Measurements from ENCODE around the gene BEST2. TPM values are rescaled to one million over a fixed set of nuclear protein-coding genes. Genes with fewer than 3 reads are reported as not detected.

Gene BEST2
- total RNA-seq, 4 donors from 2014 or later, result not detected

DNA sequence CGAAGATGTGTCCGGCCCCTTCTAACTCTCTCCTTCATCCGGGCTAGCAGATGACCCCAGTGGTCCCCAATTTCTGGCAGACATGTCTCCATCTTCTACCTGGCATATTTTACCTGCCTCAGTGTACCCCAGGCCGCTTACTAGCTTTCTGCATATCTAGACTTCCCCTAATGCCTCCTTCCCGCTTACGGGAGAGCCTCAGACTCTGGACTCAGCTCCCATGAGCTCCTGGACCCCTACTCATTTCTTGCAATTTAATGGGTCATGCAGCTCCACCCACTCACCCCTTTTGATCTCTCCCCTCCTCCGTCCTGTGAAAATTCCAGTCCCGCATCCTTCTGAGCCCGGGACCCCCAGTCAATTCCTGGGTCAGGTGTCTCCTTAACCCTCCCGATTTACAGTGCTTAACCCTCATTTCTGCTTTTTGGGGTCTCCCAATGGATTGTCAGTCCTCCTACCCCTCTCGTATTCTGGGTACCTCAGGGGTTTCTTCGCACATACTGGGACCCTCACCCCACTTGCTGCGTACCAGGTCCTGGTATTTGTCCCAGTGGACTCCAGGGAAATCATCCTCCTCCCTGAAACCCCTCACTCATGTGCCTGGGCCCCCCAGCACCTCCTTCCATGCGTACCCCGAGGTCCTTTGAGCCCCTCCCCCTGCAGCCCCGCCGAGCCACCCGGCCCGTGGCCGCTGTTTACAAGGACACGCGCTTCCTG lies 39.2 kb downstream of the BEST2 start:
- no peaks in the 10 kb centered on the region for H3K36me3 ChIP-seq
- TF ChIP-seq, protein P1, sequence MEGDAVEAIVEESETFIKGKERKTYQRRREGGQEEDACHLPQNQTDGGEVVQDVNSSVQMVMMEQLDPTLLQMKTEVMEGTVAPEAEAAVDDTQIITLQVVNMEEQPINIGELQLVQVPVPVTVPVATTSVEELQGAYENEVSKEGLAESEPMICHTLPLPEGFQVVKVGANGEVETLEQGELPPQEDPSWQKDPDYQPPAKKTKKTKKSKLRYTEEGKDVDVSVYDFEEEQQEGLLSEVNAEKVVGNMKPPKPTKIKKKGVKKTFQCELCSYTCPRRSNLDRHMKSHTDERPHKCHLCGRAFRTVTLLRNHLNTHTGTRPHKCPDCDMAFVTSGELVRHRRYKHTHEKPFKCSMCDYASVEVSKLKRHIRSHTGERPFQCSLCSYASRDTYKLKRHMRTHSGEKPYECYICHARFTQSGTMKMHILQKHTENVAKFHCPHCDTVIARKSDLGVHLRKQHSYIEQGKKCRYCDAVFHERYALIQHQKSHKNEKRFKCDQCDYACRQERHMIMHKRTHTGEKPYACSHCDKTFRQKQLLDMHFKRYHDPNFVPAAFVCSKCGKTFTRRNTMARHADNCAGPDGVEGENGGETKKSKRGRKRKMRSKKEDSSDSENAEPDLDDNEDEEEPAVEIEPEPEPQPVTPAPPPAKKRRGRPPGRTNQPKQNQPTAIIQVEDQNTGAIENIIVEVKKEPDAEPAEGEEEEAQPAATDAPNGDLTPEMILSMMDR (IDR thresholded peaks at IDR 0.05), result no peak
- no peak for TF ChIP-seq EP300 (IDR thresholded peaks at IDR 0.05)
- no peak for TF ChIP-seq POLR2A (IDR thresholded peaks at IDR 0.05)
- TF ChIP-seq POLR2AphosphoS5 (IDR thresholded peaks at IDR 0.05), result no peak
- H3K27me3 ChIP-seq, result no peaks in the 10 kb centered on the region
- H3K4me1 ChIP-seq, result peaks cover 0 to 71% (median 26%) of the 10 kb centered on the region in 3 donors
- 0 to 4% methylated on average over 9 to 15 of the region's 22 CpGs for WGBS, 2 donors (ENCODE audit: low coverage in 1 of 2)
- H3K9me3 ChIP-seq, result no peaks in the 10 kb centered on the region
- peak overlapping the region; percentile 60 to 97 for H3K4me3 ChIP-seq
- H3K27ac ChIP-seq, result peak overlapping the region; percentile 89 to 100 (median 98)
- ATAC-seq, result no peak

DNA sequence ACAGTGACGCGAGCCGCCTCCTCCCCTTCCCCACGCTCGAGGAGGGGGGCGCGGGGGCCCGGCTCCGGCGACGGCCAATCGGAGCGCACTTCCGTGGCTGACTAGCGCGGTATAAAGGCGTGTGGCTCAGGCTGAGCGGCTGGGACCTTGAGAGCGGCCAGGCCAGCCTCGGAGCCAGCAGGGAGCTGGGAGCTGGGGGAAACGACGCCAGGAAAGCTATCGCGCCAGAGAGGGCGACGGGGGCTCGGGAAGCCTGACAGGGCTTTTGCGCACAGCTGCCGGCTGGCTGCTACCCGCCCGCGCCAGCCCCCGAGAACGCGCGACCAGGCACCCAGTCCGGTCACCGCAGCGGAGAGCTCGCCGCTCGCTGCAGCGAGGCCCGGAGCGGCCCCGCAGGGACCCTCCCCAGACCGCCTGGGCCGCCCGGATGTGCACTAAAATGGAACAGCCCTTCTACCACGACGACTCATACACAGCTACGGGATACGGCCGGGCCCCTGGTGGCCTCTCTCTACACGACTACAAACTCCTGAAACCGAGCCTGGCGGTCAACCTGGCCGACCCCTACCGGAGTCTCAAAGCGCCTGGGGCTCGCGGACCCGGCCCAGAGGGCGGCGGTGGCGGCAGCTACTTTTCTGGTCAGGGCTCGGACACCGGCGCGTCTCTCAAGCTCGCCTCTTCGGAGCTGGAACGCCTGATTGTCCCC lies 39.9 kb downstream of the BEST2 start, which contains the start of gene JUNB:
Gene JUNB (plus strand): TSS at position 142 of the 706 bp plus-strand sequence. CDS start 286 bp downstream, at position 428.
- WGBS, 2 donors (ENCODE audit: low coverage in 1 of 2), result no CpG with 5 or more reads among the region's 73 CpGs
- no peaks in the 10 kb centered on the region for H3K36me3 ChIP-seq
- peak within 1 kb of the TSS; percentile 89 to 100 (median 98) for H3K27ac ChIP-seq
- H3K27me3 ChIP-seq, result no peaks in the 10 kb centered on the region
- TF ChIP-seq, protein P1 (IDR thresholded peaks at IDR 0.05), result peak in 1 of 4 experiments; percentile 26
- TF ChIP-seq POLR2A (IDR thresholded peaks at IDR 0.05) (peak; percentile 100), POLR2AphosphoS5 (IDR thresholded peaks at IDR 0.05) (peak; percentile 100), EP300 (IDR thresholded peaks at IDR 0.05) (peak; percentile 59)
- no peaks in the 10 kb centered on the region for H3K9me3 ChIP-seq
- H3K4me1 ChIP-seq, result peaks cover 0 to 71% (median 26%) of the 10 kb centered on the region in 3 donors
- peak; percentile 54 for ATAC-seq
- H3K4me3 ChIP-seq, result peak within 1 kb of the TSS; percentile 60 to 97

DNA sequence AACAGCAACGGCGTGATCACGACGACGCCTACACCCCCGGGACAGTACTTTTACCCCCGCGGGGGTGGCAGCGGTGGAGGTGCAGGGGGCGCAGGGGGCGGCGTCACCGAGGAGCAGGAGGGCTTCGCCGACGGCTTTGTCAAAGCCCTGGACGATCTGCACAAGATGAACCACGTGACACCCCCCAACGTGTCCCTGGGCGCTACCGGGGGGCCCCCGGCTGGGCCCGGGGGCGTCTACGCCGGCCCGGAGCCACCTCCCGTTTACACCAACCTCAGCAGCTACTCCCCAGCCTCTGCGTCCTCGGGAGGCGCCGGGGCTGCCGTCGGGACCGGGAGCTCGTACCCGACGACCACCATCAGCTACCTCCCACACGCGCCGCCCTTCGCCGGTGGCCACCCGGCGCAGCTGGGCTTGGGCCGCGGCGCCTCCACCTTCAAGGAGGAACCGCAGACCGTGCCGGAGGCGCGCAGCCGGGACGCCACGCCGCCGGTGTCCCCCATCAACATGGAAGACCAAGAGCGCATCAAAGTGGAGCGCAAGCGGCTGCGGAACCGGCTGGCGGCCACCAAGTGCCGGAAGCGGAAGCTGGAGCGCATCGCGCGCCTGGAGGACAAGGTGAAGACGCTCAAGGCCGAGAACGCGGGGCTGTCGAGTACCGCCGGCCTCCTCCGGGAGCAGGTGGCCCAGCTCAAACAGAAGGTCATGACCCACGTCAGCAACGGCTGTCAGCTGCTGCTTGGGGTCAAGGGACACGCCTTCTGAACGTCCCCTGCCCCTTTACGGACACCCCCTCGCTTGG lies 40.7 kb downstream of the BEST2 start:
- H3K4me3 ChIP-seq, result peak overlapping the region; percentile 60 to 97
- peak overlapping the region; percentile 89 to 100 (median 98) for H3K27ac ChIP-seq
- no peaks in the 10 kb centered on the region for H3K27me3 ChIP-seq
- H3K36me3 ChIP-seq, result peaks cover 0 to 7% of the 10 kb centered on the region in 2 donors
- ATAC-seq, result no peak
- peaks cover 0 to 69% (median 25%) of the 10 kb centered on the region in 3 donors for H3K4me1 ChIP-seq
- no peaks in the 10 kb centered on the region for H3K9me3 ChIP-seq
- WGBS, 2 donors (ENCODE audit: low coverage in 1 of 2), result 0% methylated on average over 8 of the region's 84 CpGs; no CpG with 5 or more reads in 1 of the 2 donors
- TF ChIP-seq EP300 (IDR thresholded peaks at IDR 0.05), result no peak
- TF ChIP-seq, protein P1 (IDR thresholded peaks at IDR 0.05), result no peak
- TF ChIP-seq POLR2AphosphoS5 (IDR thresholded peaks at IDR 0.05), result peak; percentile 84
- peak; percentile 42 to 48 for TF ChIP-seq POLR2A (IDR thresholded peaks at IDR 0.05)

DNA sequence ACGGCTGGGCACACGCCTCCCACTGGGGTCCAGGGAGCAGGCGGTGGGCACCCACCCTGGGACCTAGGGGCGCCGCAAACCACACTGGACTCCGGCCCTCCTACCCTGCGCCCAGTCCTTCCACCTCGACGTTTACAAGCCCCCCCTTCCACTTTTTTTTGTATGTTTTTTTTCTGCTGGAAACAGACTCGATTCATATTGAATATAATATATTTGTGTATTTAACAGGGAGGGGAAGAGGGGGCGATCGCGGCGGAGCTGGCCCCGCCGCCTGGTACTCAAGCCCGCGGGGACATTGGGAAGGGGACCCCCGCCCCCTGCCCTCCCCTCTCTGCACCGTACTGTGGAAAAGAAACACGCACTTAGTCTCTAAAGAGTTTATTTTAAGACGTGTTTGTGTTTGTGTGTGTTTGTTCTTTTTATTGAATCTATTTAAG lies 41.3 kb downstream of the BEST2 start:
- Histone ChIP-seq H3K27me3 (no peaks in the 10 kb centered on the region), H3K4me3 (peak overlapping the region; percentile 60 to 97), H3K36me3 (peaks cover 0 to 12% of the 10 kb centered on the region in 2 donors), H3K27ac (peak overlapping the region; percentile 89 to 100 (median 98)), H3K4me1 (peaks cover 0 to 63% (median 22%) of the 10 kb centered on the region in 3 donors), H3K9me3 (no peaks in the 10 kb centered on the region)
- no peak for TF ChIP-seq EP300 (IDR thresholded peaks at IDR 0.05)
- no peak for TF ChIP-seq POLR2AphosphoS5 (IDR thresholded peaks at IDR 0.05)
- no peak for TF ChIP-seq POLR2A (IDR thresholded peaks at IDR 0.05)
- TF ChIP-seq, protein P1 (IDR thresholded peaks at IDR 0.05), result no peak
- no peak for ATAC-seq
- WGBS, 2 donors (ENCODE audit: low coverage in 1 of 2), result 0 to 2% methylated on average over 5 to 10 of the region's 22 CpGs
